ENCODE measurements around the gene ZCCHC24.
"Not testable (repeated sequence)": the region's sequence is repeated elsewhere in the genome, so short reads cannot be mapped to it uniquely, and the experiment has no call there.

The ZCCHC24 gene

DNA sequence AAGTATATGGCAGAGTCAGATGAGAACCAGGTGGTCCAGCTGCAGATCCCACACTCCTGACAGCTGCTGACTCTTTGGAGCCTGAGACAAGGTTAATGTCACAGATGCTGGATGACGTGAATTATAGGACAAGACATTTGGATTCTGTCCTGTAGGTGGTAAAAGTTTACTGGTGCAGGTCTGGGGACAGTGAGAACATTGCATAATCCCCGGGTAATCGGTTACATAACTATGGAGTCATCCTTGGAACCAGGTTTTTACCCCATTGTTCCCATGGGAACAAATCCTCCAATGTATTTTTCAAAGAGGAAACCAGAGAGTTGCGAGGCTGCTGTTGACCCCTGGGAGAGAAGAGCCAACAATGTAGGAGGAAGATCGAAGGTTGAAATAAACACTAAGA lies 27.5 kb upstream of the ZCCHC24 start:
- no peak for DNase-seq (ENCODE audit: low read depth in 4 of 4, low spot score in 1 of 4)

DNA sequence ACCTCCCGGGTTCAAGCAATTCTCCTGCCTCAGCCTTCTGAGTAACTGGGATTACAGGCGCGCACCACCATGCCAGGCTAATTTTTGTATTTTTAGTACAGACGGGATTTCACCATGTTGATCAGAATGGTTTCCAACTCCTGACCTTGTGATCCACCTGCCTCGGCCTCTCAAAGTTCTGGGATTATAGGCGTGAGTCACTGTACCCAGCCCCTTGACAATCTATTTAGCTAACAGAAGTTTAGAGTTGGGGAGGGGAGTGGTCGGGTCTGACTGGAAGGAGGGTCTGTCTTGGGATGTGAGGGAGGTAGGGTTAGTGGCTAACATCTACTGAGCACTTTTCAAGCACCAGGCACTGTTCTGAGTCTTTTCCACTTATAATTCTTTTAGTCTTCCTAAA lies 27.0 kb upstream of the ZCCHC24 start:
- DNase-seq (ENCODE audit: low read depth in 4 of 4, low spot score in 1 of 4), result no peak

DNA sequence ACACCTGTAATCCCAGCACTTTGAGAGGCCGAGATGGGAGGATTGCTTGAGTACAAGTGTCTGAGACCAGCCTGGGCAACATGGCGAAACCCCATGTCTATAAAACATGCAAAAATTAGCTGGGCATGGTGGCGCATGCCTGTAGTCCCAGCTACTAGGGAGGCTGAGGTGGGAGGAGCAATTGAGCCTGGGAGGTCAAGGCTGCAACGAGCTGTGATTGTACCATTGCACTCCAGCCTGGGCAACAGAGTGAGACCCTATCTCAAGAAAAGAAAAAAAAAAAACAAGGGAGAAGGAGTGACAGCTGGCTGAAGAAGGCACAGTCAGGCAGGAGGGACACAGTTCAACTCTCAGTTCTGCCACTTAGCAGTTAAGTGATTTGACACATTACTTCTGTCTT lies 26.4 kb upstream of the ZCCHC24 start:
- no peak for DNase-seq (ENCODE audit: low read depth in 4 of 4, low spot score in 1 of 4)

DNA sequence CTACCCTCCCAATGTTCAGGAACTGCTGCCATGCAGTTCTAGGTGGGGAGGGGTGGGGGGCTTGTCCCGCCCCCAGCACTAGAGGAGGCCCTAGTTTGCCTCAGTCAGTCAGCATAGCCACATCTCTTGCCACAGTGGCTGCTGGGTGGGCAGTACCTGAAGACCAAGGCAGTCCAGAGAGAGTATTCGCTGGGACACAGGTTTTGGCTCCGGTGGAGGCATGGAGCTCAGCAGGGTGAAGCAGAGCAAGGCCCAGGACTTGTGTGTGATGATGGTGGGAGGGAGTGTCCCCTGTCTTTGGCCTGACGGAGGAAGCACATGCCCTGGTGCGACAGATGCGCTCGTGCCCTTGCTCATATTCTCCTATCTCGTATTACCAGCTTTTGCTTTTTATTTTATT lies 24.7 kb upstream of the ZCCHC24 start:
- no peak for DNase-seq (ENCODE audit: low read depth in 4 of 4, low spot score in 1 of 4)

DNA sequence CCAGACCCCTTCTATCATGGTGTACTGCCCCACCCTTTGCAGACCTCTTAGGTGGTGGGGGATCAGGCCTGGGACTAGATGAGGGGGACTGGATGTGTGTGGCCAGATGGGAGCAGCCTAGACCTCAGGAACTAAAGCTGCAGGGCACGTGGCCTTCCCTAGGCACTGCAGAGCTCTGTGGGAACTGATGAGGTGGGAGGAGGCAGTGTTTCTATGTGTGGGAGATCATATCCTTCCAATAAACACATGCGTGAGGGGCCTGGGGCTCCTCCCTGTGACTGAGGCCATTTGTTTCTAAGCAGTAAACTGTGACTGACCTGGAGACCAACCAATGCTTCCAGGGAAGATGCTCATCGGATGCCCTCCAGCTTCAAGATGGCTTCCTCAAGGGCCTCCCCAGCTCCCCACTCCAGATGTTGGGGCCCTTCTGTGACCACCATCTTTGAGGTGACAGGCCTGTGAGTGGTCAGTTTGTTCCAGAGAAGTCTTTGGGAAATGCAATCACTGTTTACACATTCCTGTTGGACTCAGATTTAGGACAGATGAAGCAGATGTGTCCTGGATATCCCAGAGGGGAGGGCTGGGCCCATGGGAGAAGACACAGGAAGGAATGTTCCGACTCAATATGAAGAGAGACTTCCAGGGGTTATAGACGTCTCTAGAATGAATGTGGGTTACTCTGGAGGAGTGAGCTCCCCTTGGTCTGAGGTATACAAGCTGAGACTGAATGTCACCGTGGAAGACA lies 23.6 kb upstream of the ZCCHC24 start:
- DNase-seq (ENCODE audit: low read depth in 4 of 4, low spot score in 1 of 4), result no peak

DNA sequence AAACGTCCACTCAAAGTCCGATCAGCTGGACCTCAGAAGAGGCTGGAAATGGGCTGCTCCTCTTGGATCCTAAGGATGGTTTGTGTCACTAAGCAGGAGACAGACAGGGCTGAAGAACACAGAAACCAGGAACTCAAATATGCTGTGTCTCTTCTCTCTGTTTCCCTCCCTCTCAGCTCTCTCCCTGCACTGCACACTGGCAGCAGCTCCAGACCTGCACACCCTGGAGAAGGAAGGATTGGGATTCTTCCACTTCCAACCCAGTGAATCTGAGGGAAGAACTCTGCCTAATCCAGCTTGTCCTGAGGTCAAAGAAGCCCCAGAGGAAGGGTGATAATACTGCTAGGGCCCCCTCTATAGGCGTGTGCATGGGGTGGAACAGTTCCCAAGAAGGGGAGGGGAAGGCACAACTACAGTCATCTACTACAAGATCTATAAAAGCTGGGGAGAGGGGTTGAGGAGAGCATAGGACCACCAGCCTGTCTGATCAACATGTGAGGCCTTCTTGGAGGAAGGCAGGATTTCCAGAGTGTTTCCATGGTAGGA lies 22.7 kb upstream of the ZCCHC24 start:
- no peak for DNase-seq (ENCODE audit: low read depth in 4 of 4, low spot score in 1 of 4)

DNA sequence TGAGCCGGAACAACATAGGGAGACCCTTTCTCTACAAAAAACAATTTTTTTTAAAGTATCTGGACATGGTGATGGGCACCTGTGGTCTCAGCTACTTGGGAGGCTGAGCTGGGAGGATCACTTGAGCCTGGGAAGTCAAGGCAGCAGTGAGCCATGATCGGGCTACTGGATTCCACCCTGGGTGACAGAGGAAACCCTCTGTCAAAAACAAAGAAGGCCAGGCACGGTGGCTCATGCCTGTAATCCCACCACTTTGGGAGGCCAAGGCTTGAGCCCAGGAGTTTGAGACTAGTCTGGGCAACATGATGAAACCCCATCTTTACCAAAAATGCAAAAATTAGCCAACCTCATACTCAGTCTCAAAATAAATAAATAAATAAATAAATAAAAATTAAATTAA lies 19.9 kb upstream of the ZCCHC24 start:
- no peak for DNase-seq (ENCODE audit: low read depth in 4 of 4, low spot score in 1 of 4)

DNA sequence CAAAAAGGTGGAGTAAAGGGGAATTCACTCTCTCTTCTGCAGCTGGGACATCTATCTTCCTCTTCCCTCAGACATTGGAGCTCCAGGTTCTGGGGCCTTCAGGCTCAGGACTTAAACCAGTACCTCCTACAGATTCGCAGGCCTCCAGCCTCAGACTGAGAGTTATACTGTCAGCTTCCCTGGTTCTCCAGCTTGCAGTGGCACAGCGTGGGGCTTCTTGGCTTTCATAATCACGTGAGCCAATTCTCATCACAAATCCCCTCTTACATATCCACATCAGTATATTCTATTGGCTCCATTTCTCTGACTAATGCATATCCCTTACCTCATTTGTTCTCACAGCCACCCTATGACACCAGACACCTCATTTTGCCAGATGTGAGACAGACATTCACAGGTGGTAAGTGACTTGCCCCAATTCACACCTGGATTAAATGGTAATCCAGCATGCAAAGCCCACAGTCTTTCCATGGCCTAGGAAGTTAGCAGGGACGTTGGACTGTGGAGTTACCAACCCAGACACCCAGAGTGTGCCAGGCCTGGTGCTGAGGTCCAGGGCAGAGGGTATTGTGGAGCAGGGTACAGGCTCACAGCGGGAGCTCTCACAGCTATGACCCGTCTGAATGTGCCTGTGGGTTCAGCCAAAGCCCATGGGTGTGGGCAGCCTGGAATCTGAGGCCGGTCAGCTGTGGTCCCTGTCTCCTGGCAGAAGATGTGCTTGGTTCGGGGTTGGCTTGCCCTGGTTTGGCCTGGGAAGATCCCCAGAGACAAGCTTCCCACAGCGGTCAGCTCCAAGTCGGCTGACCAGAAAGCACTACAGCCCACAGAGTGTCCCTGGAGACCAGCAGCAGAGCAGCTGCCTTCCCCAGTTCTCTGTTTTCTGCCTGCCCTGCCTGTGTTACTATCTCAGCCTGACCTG lies 18.4 kb upstream of the ZCCHC24 start:
- no peak for DNase-seq (ENCODE audit: low read depth in 4 of 4, low spot score in 1 of 4)

DNA sequence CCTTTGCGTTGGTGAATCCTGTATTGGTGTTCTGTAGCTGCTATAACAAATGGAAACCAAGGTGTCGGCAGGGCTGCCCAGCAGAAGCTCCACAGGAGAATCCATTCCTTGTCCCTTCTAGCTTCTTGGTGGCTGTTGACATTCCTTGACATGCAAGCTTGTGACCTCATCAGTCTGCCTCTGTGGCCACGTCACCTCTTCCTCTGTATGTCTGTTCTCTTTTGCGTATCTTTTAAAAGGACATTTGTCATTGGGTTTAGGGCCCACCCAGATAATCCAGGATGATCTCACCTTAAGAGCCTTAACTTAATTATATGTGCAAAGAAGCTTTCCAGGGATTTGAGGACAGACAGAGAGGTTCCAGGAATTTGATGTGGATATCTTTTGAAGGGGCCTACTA lies 15.3 kb upstream of the ZCCHC24 start:
- no peak for DNase-seq (ENCODE audit: low read depth in 4 of 4, low spot score in 1 of 4)

DNA sequence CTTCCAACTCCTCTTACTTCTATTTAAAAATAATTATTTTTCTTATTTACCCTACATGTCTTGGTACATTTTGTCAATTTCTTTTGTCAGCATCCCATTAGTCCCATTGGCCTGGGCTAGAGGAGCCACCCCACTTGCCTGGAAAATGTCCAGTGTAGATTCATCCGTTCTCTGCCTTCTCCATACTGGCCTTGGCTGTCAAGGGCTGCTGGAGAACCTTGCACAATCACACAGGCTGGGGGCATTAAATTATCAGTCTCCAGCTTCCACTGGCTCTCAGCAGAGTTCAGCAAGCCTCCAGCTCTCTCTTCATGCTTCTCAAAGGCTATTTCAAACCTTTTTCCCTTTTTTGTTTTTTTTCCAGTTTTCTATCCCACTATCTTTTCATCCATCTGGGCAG lies 13.8 kb upstream of the ZCCHC24 start:
- no peak for DNase-seq (ENCODE audit: low read depth in 4 of 4, low spot score in 1 of 4)

DNA sequence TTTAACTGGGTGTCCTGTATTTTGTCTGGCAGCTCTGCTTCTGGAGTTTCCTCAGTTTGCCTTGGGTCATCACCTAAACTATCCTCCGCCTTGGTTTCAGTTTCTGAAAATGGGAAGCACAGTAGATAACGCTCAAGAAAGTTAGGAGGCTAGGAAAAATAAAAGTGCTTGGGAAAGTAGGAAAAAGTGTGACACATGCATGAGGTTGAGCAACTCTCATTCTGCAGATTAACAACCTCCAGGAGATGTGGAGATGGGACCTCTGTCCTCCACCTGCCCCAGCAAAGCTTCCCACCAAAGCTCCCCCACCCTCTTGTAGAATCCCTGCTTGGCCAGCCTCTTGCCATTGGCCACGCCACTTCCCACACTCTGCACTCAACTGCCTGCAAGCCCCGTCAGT lies 13.1 kb upstream of the ZCCHC24 start:
- no peak for DNase-seq (ENCODE audit: low read depth in 4 of 4, low spot score in 1 of 4)

DNA sequence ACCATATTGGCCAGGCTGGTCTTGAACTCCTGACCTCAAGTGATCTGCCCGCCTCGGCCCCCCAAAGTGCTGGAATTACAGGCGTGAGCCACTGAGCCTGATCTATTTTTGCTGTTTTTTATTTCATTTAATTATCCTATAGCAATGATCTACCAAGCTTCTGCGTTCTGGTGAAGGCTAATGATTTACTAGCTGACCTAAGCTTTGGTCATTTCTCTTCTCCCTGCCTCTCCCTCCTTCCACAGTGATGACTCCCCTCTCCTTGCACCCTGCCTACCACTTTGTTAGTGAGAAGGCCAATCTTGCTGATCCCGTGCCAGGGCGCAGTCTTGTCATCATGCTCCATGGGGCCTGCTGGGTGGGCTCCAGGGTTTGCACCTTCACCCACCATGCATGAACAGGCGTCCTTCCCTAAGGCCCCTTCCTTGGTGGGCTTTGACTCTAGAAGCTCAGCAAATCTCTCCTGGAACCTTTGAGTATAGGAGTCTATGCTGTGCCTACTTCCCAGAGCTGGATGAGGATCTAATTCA lies 11.9 kb upstream of the ZCCHC24 start:
- DNase-seq (ENCODE audit: low read depth in 4 of 4, low spot score in 1 of 4), result no peak

DNA sequence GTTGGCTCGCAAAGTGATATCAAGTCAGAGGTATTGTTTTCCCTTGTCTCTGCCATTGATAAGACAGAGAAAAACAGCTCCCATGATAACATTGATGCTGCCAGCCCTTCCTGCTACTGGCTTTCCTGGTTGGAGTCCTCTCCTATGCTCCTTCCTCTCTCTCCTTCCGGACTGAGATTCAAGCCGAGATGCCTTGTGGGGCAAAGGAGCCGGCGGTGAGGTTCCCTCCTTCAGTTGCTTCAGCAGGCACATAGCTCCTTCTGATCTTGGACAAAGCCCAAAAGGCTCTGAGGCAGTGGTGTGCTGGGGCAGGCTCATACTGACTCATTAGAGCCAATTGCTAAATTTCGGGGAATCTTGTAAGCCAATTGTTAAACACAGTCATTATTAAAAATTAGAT lies 8.8 kb upstream of the ZCCHC24 start:
- DNase-seq (ENCODE audit: low read depth in 4 of 4, low spot score in 1 of 4), result no peak

DNA sequence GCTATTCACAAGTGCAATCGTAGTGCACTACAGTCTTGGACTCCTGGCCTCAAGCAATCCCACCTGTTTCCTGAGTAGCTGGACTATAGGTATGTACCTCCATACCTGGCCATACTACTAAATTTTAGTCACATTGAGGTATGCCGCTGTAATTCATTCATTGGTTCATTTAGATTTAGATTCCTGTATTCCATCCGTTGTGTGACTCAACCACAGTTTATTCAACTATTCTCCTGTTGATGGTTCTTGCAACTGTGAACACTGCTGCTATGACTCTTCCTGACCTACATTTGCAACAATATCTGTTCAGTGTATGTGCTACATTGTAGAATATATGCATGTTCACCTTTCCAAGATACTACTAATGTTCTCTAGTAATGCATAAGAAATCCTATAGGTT lies 8.0 kb upstream of the ZCCHC24 start:
- DNase-seq (ENCODE audit: low read depth in 4 of 4, low spot score in 1 of 4), result no peak

DNA sequence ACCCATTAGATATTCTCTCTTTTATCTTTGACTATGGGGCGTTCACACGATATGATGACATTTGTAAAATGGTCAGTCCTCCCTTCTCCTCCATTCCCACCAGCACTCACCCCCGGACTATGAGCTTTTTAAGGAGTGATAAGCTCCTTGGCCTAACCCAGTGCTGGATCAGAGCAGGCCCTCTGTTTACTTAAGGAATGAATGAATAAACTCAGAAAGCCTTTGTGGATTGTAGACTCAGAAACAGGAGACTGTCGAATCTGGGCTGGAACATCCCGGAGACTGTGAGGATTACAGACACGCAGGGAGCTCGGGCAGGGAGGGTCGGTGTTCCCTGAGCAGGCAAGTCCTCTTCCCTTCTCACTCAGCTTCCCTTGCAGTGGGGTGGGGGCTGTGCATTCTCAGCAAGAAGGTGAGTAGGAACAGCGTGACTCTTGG lies 6.8 kb upstream of the ZCCHC24 start:
- DNase-seq (ENCODE audit: low read depth in 4 of 4, low spot score in 1 of 4), result no peak

DNA sequence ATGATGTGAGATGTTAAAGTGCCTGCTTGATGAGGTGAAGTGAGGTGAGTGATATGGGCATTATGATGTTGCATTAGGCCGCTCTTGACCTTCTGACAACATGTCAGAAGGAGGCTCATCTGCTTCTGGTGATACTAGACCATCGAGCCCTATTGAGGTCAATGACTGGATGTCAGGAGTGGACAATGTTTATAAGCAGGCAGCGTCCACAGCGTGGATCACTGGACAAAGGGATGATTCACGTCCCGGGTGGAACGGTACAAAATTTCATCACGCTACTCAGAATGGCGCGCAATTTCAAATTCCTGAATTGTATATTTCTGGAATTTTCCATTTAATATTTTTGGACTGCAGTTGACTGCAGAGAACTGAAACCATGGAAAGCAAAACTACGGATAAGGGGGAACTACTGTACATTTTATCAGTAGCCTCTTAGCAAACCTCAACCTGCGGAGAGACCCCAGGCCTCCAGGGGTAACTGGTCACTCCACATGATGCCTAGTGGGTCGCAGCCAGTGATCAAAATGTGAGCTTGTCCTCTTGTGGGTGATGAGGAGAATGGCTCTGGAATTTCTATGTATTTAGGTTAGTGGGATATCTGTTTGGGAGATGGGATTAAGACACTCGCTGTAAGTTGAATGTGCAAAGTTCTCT lies 5.7 kb upstream of the ZCCHC24 start:
- DNase-seq (ENCODE audit: low read depth in 4 of 4, low spot score in 1 of 4), result no peak

DNA sequence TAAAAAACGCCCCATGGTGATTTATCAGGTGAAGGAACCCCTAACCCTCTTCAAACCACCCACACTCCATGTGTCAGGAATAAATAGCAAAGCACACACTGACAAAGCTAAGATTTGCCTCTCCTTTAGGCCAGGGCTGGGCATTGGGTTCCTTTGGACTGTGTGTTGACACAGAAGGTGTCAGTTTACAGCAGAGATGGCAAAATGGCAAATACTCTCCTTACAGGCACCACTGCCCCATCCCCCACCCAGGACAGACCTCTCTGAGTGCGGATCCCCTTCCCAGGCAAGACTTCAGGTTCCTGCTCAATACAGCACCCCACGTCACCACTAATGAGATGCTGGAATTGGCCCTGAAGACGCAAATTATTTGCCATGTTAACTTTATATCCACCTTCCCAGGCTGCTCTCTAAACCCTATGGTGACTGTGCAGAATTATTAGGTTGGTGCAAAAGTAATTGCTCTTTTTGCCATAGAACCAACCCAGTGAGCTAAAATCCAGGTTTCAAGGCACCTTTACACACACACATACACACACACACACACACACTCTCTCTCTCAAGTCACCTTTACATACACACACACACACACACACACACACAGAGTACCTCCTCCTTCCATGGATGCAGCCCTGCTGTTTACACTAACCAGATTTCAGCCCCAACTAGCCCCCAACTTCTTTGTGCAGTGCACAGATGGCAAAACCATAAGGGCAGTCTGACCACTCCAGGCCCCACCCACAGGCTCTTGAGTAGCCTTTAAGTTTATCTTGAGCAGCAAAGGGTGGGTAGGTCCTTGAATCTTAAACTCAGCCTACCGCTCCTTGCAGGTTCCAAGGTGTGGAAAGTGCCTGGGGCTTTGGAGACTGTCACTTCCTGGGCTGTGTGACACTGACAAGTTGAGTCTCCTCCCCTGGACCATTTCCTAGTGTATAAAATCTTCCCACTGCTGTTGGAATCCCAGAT lies 4.0 kb upstream of the ZCCHC24 start:
- DNase-seq (ENCODE audit: low read depth in 4 of 4, low spot score in 1 of 4), result no peak

DNA sequence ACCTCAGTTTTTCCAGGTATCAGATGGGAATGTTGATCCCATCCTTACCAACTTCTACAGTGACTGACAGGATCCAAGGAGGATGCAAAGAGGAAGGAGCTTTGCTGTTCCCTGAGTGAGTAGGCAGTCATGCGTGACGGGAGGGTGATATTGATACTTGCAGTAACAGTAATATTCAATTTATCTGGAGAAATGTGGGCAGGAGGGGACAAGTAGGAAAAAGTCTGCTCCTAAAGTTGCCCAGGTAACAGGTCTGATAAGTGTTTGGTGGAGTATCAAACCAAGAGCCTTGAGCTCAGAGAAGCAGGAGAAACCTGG lies 3.3 kb upstream of the ZCCHC24 start:
- DNase-seq (ENCODE audit: low read depth in 4 of 4, low spot score in 1 of 4), result no peak

DNA sequence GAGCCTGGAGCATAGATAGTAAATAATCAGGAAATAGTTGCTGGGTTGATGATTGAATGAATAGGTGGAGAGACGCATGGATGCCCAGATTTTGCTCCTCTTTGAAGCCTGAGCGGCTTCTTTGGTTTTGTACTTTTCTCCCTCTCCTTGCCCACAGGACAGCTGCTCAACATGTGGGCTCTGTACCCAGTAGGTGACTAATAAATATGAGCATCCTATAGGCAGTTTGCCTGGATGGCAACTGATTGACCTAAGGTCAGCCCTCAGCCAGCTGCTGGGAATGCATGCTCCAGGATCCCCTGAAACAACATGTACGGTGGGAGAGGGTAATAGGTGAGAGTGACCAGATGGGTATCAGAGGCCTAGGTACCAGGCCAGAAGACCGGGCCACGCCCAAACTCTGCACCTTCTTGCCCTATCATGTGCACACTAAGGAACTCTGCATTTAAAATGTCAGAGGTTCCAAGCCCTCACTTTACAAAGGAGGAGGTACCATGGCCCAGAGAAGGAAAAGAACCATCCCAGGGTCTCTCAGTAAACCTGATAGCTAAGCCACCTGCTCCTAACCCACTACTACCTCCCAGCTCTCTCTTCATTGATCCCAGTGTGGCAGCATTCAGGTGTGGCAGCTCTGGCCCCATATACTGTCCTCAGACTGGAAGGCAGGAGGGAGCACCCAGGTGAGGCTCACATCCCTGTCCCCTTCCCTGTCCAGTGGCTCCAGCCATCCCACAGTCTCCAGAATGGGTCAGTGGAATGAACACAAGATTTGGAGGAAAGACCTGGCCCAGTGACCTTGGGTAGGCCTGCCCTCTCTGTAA lies 2.7 kb upstream of the ZCCHC24 start:
- no peak for DNase-seq (ENCODE audit: low read depth in 4 of 4, low spot score in 1 of 4)

DNA sequence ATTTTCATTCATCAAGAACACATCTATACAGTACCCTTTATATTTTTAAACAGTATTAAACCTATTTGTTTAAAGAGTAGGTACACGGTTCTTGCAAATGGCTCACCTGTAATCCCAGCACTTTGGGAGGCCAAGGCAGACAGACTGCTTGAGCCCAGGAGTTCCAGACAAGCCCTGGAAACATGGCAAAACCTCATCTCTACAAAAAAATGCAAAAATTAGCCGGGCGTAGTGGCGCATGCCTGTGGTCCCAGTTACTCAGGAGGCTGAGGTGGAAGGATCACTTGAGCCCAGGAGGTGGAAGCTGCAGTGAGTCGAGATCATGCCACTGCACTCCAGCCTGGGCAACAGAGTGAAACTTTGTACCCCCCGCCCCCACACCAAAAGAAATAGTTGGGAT lies 1.8 kb upstream of the ZCCHC24 start:
- DNase-seq (ENCODE audit: low read depth in 4 of 4, low spot score in 1 of 4), result not testable (repeated sequence)
